SK-N-MC (cell line): ENCODE measurements around the gene ZNRF3.

ENCODE experiments used
- EZH2 ChIP-seq: fragments of 200-600 bp; sonication (generic); IDR thresholded peaks from one replicate; pipeline ENCODE4 v1.6.1; 2017; ENCODE audit warnings: antibody characterized with exemption
- FOXP2 ChIP-seq: optimal IDR thresholded peaks from 2 replicates; pipeline ENCODE3; 2011; ENCODE audit warnings: mild to moderate bottlenecking, moderate library complexity; ENCODE audit not compliant: insufficient read depth; ENCODE audit errors: extremely low read length, control extremely low read depth
- POLR2AphosphoS5 ChIP-seq: IDR thresholded peaks from 2 replicates; pipeline ENCODE4 v1.6.1; 2012; ENCODE audit warnings: mild to moderate bottlenecking, low read depth, low read length, borderline replicate concordance

- no peak for TF ChIP-seq EZH2
- no peak for TF ChIP-seq POLR2AphosphoS5
- no peak for TF ChIP-seq FOXP2
Measured at GRCh38 chr22:28903729-28904128, 20.4 kb downstream of the ZNRF3 start.
